ENCODE data around the gene CALCR. TPM values are rescaled to one million over a fixed set of nuclear protein-coding genes. Genes with fewer than 3 reads are reported as not detected.
"Not testable (repeated sequence)": the region's sequence is repeated elsewhere in the genome, so short reads cannot be mapped to it uniquely, and the experiment has no call there.

The CALCR gene
- total and polyA plus RNA-seq, 9 donors: 5.1 to 12.5 (median 9.5) TPM

- no peak overlapping the region for H3K27ac ChIP-seq (ENCODE audit: low read length)
- H3K36me3 ChIP-seq (ENCODE audit: control insufficient read depth, insufficient read depth, low read length): no peaks in the 10 kb centered on the region
- H3K27me3 ChIP-seq (ENCODE audit: control insufficient read depth, insufficient read depth, low read length): no peaks in the 10 kb centered on the region
- H3K4me1 ChIP-seq (ENCODE audit: control insufficient read depth, insufficient read depth, low read length): no peaks in the 10 kb centered on the region
- no peak overlapping the region for H3K4me3 ChIP-seq (ENCODE audit: low read length)
- DNase-seq: peak; percentile 17
- no peaks in the 10 kb centered on the region for H3K9me3 ChIP-seq (replicated peaks; ENCODE audit: control insufficient read depth, low read depth, low read length)
These were observed 43.8 kb downstream of the CALCR start for GRCh38 chr7:93530701-93531100.

GRCh38 chr7:93516834-93517233 lies 57.7 kb downstream of the CALCR start:
- no peak overlapping the region for H3K4me3 ChIP-seq (ENCODE audit: low read length)
- no peaks in the 10 kb centered on the region for H3K36me3 ChIP-seq (ENCODE audit: control insufficient read depth, insufficient read depth, low read length)
- H3K9me3 ChIP-seq (replicated peaks; ENCODE audit: control insufficient read depth, low read depth, low read length): no peaks in the 10 kb centered on the region
- no peaks in the 10 kb centered on the region for H3K27me3 ChIP-seq (ENCODE audit: control insufficient read depth, insufficient read depth, low read length)
- H3K27ac ChIP-seq (ENCODE audit: low read length): no peak overlapping the region
- WGBS (ENCODE audit: insufficient coverage): 100% methylated on average over 1 of the region's 4 CpGs
- DNase-seq: no peak
- H3K4me1 ChIP-seq (ENCODE audit: control insufficient read depth, insufficient read depth, low read length): no peaks in the 10 kb centered on the region

GRCh38 chr7:93515144-93515543 lies 59.4 kb downstream of the CALCR start:
- Histone ChIP-seq H3K4me1 (ENCODE audit: control insufficient read depth, insufficient read depth, low read length) (no peaks in the 10 kb centered on the region), H3K36me3 (ENCODE audit: control insufficient read depth, insufficient read depth, low read length) (no peaks in the 10 kb centered on the region), H3K27ac (ENCODE audit: low read length) (no peak overlapping the region), H3K4me3 (ENCODE audit: low read length) (no peak overlapping the region), H3K27me3 (ENCODE audit: control insufficient read depth, insufficient read depth, low read length) (no peaks in the 10 kb centered on the region), H3K9me3 (replicated peaks; ENCODE audit: control insufficient read depth, low read depth, low read length) (no peaks in the 10 kb centered on the region)
- no peak for DNase-seq
- WGBS (ENCODE audit: insufficient coverage): no CpG with 5 or more reads among the region's 1 CpG

- DNase-seq: peak; percentile 29
- H3K27me3 ChIP-seq (ENCODE audit: control insufficient read depth, insufficient read depth, low read length): no peaks in the 10 kb centered on the region
These were observed 65.2 kb downstream of the CALCR start for GRCh38 chr7:93509303-93509702.

GRCh38 chr7:93503088-93503487 lies 71.4 kb downstream of the CALCR start:
- H3K9me3 ChIP-seq (replicated peaks; ENCODE audit: control insufficient read depth, low read depth, low read length): no peaks in the 10 kb centered on the region
- H3K4me3 ChIP-seq (ENCODE audit: low read length): no peak overlapping the region
- H3K27me3 ChIP-seq (ENCODE audit: control insufficient read depth, insufficient read depth, low read length): no peaks in the 10 kb centered on the region
- no peak overlapping the region for H3K27ac ChIP-seq (ENCODE audit: low read length)
- no peaks in the 10 kb centered on the region for H3K4me1 ChIP-seq (ENCODE audit: control insufficient read depth, insufficient read depth, low read length)
- no CpG with 5 or more reads among the region's 3 CpGs for WGBS (ENCODE audit: insufficient coverage)
- DNase-seq: no peak
- no peaks in the 10 kb centered on the region for H3K36me3 ChIP-seq (ENCODE audit: control insufficient read depth, insufficient read depth, low read length)

More at GRCh38 chr7:93509303-93509702, 65.2 kb downstream of the CALCR start:
- H3K36me3 ChIP-seq (ENCODE audit: control insufficient read depth, insufficient read depth, low read length): no peaks in the 10 kb centered on the region
- H3K9me3 ChIP-seq (replicated peaks; ENCODE audit: control insufficient read depth, low read depth, low read length): no peaks in the 10 kb centered on the region
- no peaks in the 10 kb centered on the region for H3K4me1 ChIP-seq (ENCODE audit: control insufficient read depth, insufficient read depth, low read length)
- no peak overlapping the region for H3K27ac ChIP-seq (ENCODE audit: low read length)
- H3K4me3 ChIP-seq (ENCODE audit: low read length): no peak overlapping the region

GRCh38 chr7:93491860-93492259 lies 82.7 kb downstream of the CALCR start:
- H3K4me3 ChIP-seq (ENCODE audit: low read length); H3K27me3 ChIP-seq (ENCODE audit: control insufficient read depth, insufficient read depth, low read length); H3K4me1 ChIP-seq (ENCODE audit: control insufficient read depth, insufficient read depth, low read length); DNase-seq; H3K36me3 ChIP-seq (ENCODE audit: control insufficient read depth, insufficient read depth, low read length); H3K27ac ChIP-seq (ENCODE audit: low read length); H3K9me3 ChIP-seq (replicated peaks; ENCODE audit: control insufficient read depth, low read depth, low read length): not testable (repeated sequence)
- no CpG with 5 or more reads among the region's 3 CpGs for WGBS (ENCODE audit: insufficient coverage)

GRCh38 chr7:93476491-93477344 lies 97.8 kb downstream of the CALCR start:
- 20% methylated on average over 1 of the region's 2 CpGs for WGBS (ENCODE audit: insufficient coverage)
- no peaks in the 10 kb centered on the region for H3K9me3 ChIP-seq (replicated peaks; ENCODE audit: control insufficient read depth, low read depth, low read length)
- H3K36me3 ChIP-seq (ENCODE audit: control insufficient read depth, insufficient read depth, low read length): no peaks in the 10 kb centered on the region
- H3K4me1 ChIP-seq (ENCODE audit: control insufficient read depth, insufficient read depth, low read length): no peaks in the 10 kb centered on the region
- H3K4me3 ChIP-seq (ENCODE audit: low read length): no peak overlapping the region
- DNase-seq: no peak
- H3K27ac ChIP-seq (ENCODE audit: low read length): no peak overlapping the region
- no peaks in the 10 kb centered on the region for H3K27me3 ChIP-seq (ENCODE audit: control insufficient read depth, insufficient read depth, low read length)

GRCh38 chr7:93475811-93476210 lies 98.7 kb downstream of the CALCR start:
- Histone ChIP-seq H3K27ac (ENCODE audit: low read length) (no peak overlapping the region), H3K4me3 (ENCODE audit: low read length) (no peak overlapping the region), H3K4me1 (ENCODE audit: control insufficient read depth, insufficient read depth, low read length) (no peaks in the 10 kb centered on the region), H3K9me3 (replicated peaks; ENCODE audit: control insufficient read depth, low read depth, low read length) (no peaks in the 10 kb centered on the region), H3K36me3 (ENCODE audit: control insufficient read depth, insufficient read depth, low read length) (no peaks in the 10 kb centered on the region), H3K27me3 (ENCODE audit: control insufficient read depth, insufficient read depth, low read length) (no peaks in the 10 kb centered on the region)
- no peak for DNase-seq
- WGBS (ENCODE audit: insufficient coverage): 40% methylated on average over 1 of the region's 4 CpGs

- H3K36me3 ChIP-seq (ENCODE audit: control insufficient read depth, insufficient read depth, low read length): no peaks in the 10 kb centered on the region
- no peak overlapping the region for H3K27ac ChIP-seq (ENCODE audit: low read length)
- no peak for DNase-seq
- H3K4me1 ChIP-seq (ENCODE audit: control insufficient read depth, insufficient read depth, low read length): no peaks in the 10 kb centered on the region
- H3K4me3 ChIP-seq (ENCODE audit: low read length): no peak overlapping the region
- H3K9me3 ChIP-seq (replicated peaks; ENCODE audit: control insufficient read depth, low read depth, low read length): no peaks in the 10 kb centered on the region
- no peaks in the 10 kb centered on the region for H3K27me3 ChIP-seq (ENCODE audit: control insufficient read depth, insufficient read depth, low read length)
- WGBS (ENCODE audit: insufficient coverage): no CpG with 5 or more reads among the region's 2 CpGs
These were observed 103.1 kb downstream of the CALCR start for GRCh38 chr7:93471456-93471855.

GRCh38 chr7:93463764-93464163 lies 110.8 kb downstream of the CALCR start:
- no peak for DNase-seq
- Histone ChIP-seq H3K9me3 (replicated peaks; ENCODE audit: control insufficient read depth, low read depth, low read length) (no peaks in the 10 kb centered on the region), H3K36me3 (ENCODE audit: control insufficient read depth, insufficient read depth, low read length) (no peaks in the 10 kb centered on the region), H3K4me3 (ENCODE audit: low read length) (no peak overlapping the region), H3K27me3 (ENCODE audit: control insufficient read depth, insufficient read depth, low read length) (no peaks in the 10 kb centered on the region), H3K4me1 (ENCODE audit: control insufficient read depth, insufficient read depth, low read length) (no peaks in the 10 kb centered on the region), H3K27ac (ENCODE audit: low read length) (no peak overlapping the region)
- no CpG with 5 or more reads among the region's 2 CpGs for WGBS (ENCODE audit: insufficient coverage)

- no peaks in the 10 kb centered on the region for H3K27me3 ChIP-seq (ENCODE audit: control insufficient read depth, insufficient read depth, low read length)
- DNase-seq: peak; percentile 44
- H3K9me3 ChIP-seq (replicated peaks; ENCODE audit: control insufficient read depth, low read depth, low read length): no peaks in the 10 kb centered on the region
- H3K36me3 ChIP-seq (ENCODE audit: control insufficient read depth, insufficient read depth, low read length): no peaks in the 10 kb centered on the region
- H3K27ac ChIP-seq (ENCODE audit: low read length): no peak overlapping the region
- H3K4me1 ChIP-seq (ENCODE audit: control insufficient read depth, insufficient read depth, low read length): peaks cover 3% of the 10 kb centered on the region
- H3K4me3 ChIP-seq (ENCODE audit: low read length): no peak overlapping the region
- WGBS (ENCODE audit: insufficient coverage): 75% methylated on average over 2 of the region's 2 CpGs
These were observed 113.2 kb downstream of the CALCR start for GRCh38 chr7:93461350-93461749.

Data from muscle of leg (tissue), 11 donors.